ENCODE measurements around the gene DISP3. TPM values are rescaled to one million over a fixed set of nuclear protein-coding genes. Genes with fewer than 3 reads are reported as not detected.
A peak's percentile ranks its signal among the peaks of the same experiment; 100 is the strongest.

DISP3 gene
- polyA plus RNA-seq, 4 donors = 0.81 to 2.1 (median 1.4) TPM

GRCh38 chr1:11455967-11456570 lies 22.9 kb upstream of the DISP3 start:
- DNase-seq (ENCODE audit: low read depth in 4 of 4, low spot score in 3 of 4) = no peak

GRCh38 chr1:11456965-11457364 lies 22.0 kb upstream of the DISP3 start:
- DNase-seq (ENCODE audit: low read depth in 4 of 4, low spot score in 3 of 4) = no peak

- DNase-seq (ENCODE audit: low read depth in 4 of 4, low spot score in 3 of 4) = no peak
Observed at GRCh38 chr1:11458811-11459275, 20.1 kb upstream of the DISP3 start.

GRCh38 chr1:11461531-11462137 lies 17.3 kb upstream of the DISP3 start:
- DNase-seq (ENCODE audit: low read depth in 4 of 4, low spot score in 3 of 4) = no peak

- no peak for DNase-seq (ENCODE audit: low read depth in 4 of 4, low spot score in 3 of 4)
Observed at GRCh38 chr1:11462224-11462923, 16.6 kb upstream of the DISP3 start.

GRCh38 chr1:11463177-11463576 lies 15.8 kb upstream of the DISP3 start:
- DNase-seq (ENCODE audit: low read depth in 4 of 4, low spot score in 3 of 4) = no peak

- no peak for DNase-seq (ENCODE audit: low read depth in 4 of 4, low spot score in 3 of 4)
Observed at GRCh38 chr1:11465307-11465706, 13.6 kb upstream of the DISP3 start.

GRCh38 chr1:11466416-11466815 lies 12.5 kb upstream of the DISP3 start:
- no peak for DNase-seq (ENCODE audit: low read depth in 4 of 4, low spot score in 3 of 4)

GRCh38 chr1:11468878-11469277 lies 10.1 kb upstream of the DISP3 start:
- DNase-seq (ENCODE audit: low read depth in 4 of 4, low spot score in 3 of 4) = no peak

- no peak for DNase-seq (ENCODE audit: low read depth in 4 of 4, low spot score in 3 of 4)
Observed at GRCh38 chr1:11470912-11471311, 8.0 kb upstream of the DISP3 start.

GRCh38 chr1:11471473-11471872 lies 7.5 kb upstream of the DISP3 start:
- DNase-seq (ENCODE audit: low read depth in 4 of 4, low spot score in 3 of 4) = no peak

GRCh38 chr1:11472284-11472683 lies 6.7 kb upstream of the DISP3 start:
- DNase-seq (ENCODE audit: low read depth in 4 of 4, low spot score in 3 of 4) = no peak

- no peak for DNase-seq (ENCODE audit: low read depth in 4 of 4, low spot score in 3 of 4)
Observed at GRCh38 chr1:11472741-11473140, 6.2 kb upstream of the DISP3 start.

- peak in 1 of 4 donors; percentile 54 for DNase-seq (ENCODE audit: low read depth in 4 of 4, low spot score in 3 of 4)
Observed at GRCh38 chr1:11473491-11474034, 5.4 kb upstream of the DISP3 start.

- DNase-seq (ENCODE audit: low read depth in 4 of 4, low spot score in 3 of 4) = no peak
Observed at GRCh38 chr1:11474826-11475225, 4.1 kb upstream of the DISP3 start.

- no peak for DNase-seq (ENCODE audit: low read depth in 4 of 4, low spot score in 3 of 4)
Observed at GRCh38 chr1:11475748-11476147, 3.2 kb upstream of the DISP3 start.

- no peak for DNase-seq (ENCODE audit: low read depth in 4 of 4, low spot score in 3 of 4)
Observed at GRCh38 chr1:11479375-11479979, 522 bp downstream of the DISP3 start.

GRCh38 chr1:11481019-11481418 lies 2.1 kb downstream of the DISP3 start:
- DNase-seq (ENCODE audit: low read depth in 4 of 4, low spot score in 3 of 4) = no peak

GRCh38 chr1:11482198-11482597 lies 3.2 kb downstream of the DISP3 start:
- no peak for DNase-seq (ENCODE audit: low read depth in 4 of 4, low spot score in 3 of 4)

GRCh38 chr1:11482701-11483479 lies 3.9 kb downstream of the DISP3 start:
- no peak for DNase-seq (ENCODE audit: low read depth in 4 of 4, low spot score in 3 of 4)

Measured in left renal pelvis (tissue), 4 donors.